Measurements from ENCODE around the gene MTA2.

MTA2 gene

DNA sequence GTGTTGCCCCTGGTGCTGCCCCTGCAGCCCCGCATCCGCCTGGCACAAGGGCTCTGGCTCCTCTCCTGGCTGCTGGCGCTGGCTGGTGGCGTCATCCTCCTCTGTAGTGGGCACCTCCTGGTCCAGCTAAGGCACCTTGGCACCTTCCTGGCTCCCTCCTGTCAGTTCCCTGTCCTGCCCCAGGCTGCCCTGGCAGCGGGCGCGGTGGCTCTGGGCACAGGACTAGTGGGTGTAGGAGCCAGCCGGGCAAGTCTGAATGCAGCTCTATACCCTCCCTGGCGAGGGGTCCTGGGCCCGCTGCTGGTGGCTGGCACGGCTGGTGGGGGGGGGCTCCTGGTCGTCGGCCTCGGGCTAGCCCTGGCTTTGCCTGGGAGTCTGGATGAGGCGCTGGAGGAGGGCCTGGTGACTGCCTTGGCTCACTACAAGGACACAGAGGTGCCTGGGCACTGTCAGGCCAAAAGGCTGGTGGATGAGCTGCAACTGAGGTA, 11.7 kb upstream of the MTA2 start:
- DNase-seq: peak in 25 of 58 donors; percentile 35 to 85 (median 72)

- DNase-seq: peak in 56 of 58 donors; percentile 47 to 93 (median 80)
Observed at GRCh38 chr11:62612366-62613290, 11.0 kb upstream of the MTA2 start, which contains the start of the genes EML3 and ROM1. TSS of gene EML3 (minus strand) at chr11:62612775. CDS start at chr11:62612457, 318 bp downstream. TSS of gene ROM1 (plus strand) at chr11:62613257. CDS start at chr11:62613282, 25 bp downstream.

DNA sequence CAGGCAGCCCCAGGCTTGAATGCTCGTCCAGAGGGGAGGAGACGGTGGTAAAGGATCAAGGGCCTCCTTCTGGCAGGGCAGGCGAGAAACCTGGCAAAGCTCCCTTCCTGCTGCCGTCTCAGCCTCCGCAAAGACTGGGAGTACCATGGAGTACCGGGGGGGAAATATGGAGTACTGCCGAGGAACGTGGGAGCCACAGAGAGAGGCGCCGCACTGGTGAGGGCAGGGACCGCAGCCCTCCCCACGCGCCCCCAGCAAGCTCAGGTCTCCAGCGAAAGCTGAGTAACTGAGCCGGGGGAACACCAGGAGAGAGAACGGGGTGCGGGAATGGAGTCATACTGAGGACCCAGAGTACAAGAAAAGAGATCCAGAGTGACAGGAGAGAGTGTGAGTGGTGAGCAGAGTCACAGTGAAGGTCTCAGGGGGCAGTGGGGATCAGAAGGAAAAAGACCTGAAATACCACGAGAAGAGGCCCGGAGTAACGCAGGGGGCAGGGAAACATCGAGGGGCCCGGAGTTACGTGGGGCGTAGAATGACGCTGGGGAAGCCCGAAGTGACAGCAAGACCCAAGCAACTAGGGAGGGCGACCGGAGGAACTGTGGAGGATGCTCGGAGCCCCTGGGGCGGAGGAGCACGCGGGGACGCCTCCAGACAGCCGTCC, 10.2 kb upstream of the MTA2 start:
- DNase-seq: peak in 36 of 58 donors; percentile 10 to 66 (median 32)

DNA sequence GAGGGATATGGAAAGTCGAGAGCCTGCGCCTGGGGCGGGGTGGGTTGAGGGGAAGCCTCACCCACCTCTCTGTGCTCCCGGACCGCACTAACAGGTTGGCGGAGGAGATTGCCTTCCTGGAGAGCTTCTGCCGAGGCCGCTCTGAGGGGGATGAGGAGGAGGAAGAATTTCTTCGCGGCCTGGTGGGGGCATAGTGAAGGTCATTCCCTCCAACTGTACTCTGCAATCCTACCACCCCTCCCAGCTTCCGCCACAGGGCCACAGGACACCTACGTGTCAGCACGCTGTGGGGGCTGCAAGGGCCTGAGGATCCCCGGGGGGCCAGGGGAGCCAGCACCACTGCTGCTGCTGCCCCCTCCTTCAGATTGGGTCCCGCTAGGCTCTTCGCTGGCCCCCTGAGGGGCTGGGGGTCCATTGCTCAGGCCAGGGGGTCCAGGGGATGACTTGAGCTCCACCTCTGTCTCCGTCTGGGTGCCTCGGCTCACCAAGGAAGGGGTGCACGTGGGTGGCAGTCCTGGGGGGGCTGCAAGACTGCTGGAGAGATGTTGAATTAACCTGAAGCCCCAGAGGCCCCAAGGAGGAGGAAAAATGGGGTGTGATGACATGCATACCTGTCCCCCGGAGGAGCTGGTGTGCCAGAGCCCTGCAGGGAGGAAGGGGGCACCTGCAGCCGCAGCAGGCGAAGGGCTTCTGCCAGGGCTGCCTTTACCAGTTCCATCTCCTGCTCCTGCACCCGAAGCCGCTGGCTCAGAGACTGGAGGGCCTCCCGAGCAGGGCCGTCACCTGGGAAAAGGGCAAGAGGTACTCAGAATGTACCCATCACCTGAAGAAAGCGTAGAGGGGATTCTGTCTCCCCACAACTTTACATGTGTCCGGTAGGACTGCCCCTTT, 9.4 kb upstream of the MTA2 start:
- DNase-seq: no peak

DNA sequence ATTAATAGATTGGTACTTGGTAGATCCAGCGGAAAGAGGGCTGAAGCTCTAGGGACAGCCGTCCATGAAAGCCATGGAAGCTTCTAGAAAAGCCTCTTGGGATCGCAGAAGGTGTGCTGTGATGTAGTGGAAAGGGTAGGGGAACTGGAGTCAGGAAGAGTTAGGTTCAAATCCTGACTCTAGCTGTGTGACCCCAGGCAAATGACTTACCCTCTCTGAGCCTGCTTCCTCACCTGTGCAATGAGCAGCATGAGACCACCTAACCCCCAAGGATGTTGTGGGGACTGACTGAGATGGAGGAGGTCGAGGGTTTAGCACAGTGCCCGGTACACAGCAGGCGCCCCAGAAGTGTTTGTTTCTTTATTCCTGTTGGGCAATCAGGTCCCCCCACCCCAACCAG, 8.7 kb upstream of the MTA2 start:
- DNase-seq: no peak

DNA sequence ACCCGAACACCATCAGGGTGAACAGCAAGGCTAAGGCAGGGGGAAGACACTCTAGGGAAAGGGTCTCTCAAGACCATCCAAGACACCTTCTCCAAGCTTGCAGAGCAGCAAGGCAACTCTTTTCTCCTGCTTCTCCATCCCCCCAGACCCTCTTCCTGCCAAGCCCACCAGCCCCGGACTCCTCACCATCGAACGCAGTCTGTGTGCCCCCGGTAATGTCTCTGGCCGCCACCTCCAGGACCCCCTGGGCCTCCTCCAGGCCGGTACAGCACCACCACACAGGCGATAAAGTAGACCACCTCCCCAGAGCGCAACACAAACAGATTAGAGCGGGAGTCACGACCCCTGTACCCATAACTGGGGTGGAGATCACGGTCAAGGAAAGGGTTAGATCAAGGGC, 7.1 kb upstream of the MTA2 start:
- no peak for DNase-seq

DNA sequence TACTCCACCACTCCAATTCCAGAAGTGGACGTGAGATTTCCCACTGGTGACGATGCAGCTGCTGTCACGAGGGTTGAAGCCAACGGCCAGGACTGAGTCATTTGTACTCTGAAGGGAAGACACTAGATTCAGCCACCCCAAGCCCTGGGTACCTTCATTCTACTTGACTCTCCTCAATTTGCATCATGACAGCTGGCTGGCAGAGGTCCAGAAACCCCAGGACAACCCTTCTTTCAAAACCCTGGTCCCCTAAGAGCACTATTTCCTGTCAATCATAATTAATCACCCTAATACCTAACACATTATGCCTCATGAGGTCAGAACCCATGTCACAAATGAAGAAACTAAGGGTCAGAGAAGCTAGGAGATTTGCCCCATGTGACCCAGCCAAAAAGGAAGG, 6.0 kb upstream of the MTA2 start:
- peak in 1 of 58 donors; percentile 29 for DNase-seq

GRCh38 chr11:62605902-62606301, 4.2 kb upstream of the MTA2 start:
- DNase-seq: no peak

GRCh38 chr11:62605467-62605866, 3.8 kb upstream of the MTA2 start:
- no peak for DNase-seq

DNA sequence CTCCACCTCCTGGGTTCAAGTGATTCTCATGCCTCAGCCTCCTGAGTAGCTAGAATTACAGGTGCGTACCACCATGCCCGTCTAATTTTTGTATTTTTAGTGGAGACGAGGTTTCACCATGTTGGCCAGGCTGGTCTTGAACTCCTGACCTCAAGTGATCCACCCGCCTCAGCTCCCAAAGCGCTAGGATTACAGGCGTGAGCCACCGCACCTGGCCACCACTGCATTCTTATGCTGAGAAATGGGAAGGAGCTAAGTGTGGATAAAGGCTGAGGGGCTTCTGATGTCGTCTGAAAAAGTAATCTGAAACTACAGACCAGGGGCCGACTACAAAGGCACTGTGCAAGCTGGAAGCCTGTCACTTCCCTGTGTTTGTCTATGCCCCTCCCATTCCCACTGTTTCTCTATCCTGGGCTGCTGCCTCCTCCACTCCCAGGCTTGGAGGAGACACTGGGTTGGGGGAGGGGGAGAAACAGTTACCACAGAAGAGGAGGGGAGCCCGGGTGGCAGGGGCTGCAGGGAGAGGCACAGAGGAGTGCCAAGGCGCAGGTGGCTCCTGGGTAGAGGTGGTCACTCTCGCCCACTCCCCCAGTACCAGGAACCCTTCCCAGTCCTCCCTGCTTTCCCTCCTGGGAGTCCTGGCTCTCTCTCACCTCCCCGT, 2.9 kb upstream of the MTA2 start:
- no peak for DNase-seq

GRCh38 chr11:62603776-62604299, 2.2 kb upstream of the MTA2 start:
- no peak for DNase-seq

- no peak for DNase-seq
Observed at GRCh38 chr11:62603072-62603408, 1.4 kb upstream of the MTA2 start.

- peak in 50 of 58 donors; percentile 35 to 87 (median 74) for DNase-seq
Observed at GRCh38 chr11:62602141-62603071, 741 bp upstream of the MTA2 start.

- peak in 12 of 58 donors; percentile 20 to 65 (median 46) for DNase-seq
Observed at GRCh38 chr11:62601122-62601371, 618 bp downstream of the MTA2 start.

- peak in 1 of 58 donors; percentile 29 for DNase-seq
Observed at GRCh38 chr11:62600367-62601121, 1.1 kb downstream of the MTA2 start.

- no peak for DNase-seq
Observed at GRCh38 chr11:62599901-62600300, 1.8 kb downstream of the MTA2 start.

DNA sequence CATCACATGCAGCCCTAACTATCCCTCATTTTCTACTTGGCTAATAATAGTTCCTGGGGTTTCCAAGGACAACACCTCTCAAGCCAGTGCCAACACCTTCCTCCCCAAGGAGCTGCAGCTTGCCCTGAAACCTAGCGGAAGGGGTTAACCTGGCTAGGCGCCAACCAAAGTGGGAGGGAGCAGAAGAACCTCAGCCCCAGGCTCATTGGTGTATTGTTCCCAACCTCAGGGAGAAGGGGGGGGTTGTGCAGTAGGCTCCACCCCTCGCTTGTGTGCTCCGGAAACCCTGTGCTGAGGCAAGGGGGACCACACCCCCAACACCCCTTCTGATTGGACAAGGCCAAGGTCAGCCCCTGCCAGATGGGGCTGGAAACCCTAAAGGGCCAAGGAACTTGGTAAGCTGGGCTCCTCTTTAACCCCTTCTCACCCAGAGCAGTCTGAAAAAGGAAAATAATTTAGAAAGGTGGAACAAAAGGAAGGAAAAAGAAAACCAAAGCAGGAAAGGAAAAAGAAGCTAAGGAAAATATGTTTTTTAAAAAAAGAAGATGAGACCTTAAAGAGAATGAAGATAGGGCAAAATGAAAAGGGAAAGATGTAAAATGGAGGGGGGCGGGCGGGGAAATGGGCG, 2.5 kb downstream of the MTA2 start:
- peak in 57 of 58 donors; percentile 14 to 95 (median 84) for DNase-seq

DNA sequence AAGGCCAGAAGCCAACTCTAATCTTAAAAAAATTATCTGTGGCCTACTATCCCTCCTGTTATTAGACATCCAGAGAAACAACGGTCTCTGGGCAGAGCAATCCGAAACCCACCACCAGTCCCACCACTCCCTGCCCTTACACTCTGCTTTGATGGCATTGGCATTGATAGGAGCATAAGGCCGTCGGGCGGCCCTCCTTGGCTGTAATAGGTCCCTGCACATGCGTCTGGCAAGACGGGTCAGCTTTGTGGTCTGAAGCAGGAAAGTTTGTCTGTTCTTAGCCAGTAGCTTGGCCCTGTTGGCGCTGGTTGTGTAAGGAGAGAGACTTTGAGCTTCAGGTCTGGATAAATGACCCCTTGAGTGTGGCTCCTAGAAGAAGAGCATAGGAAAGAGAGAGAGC, 6.5 kb downstream of the MTA2 start:
- DNase-seq: no peak

All from anterior cingulate cortex (tissue), 58 donors.